Activated CD4-positive, alpha-beta memory T cell treated with anti-CD3 and anti-CD28 coated beads for 36 hours (primary cell): ENCODE measurements around the gene KPNA2. TPM values are rescaled to one million over a fixed set of nuclear protein-coding genes. Genes with fewer than 3 reads are reported as not detected.
"Not testable (repeated sequence)": the region's sequence is repeated elsewhere in the genome, so short reads cannot be mapped to it uniquely, and the experiment has no call there.

ENCODE experiments used
- CTCF ChIA-PET: fragments of 350-600 bp; sonication (Branson Sonifier 250); formaldehyde crosslinking; loops from one replicate; lab custom pipeline; 2021; ENCODE audit warnings: antibody characterized with exemption, inconsistent platforms; lab: Charles Lee
- POLR2A ChIA-PET: fragments of 350-600 bp; sonication (Branson Sonifier 250); formaldehyde crosslinking; loops from one replicate; lab custom pipeline; 2021; ENCODE audit warnings: antibody characterized with exemption; lab: Charles Lee
- DNase-seq: peaks from one replicate; pipeline ENCODE4 v3.0.0-alpha.2; 2020
- H3K27ac Mint-ChIP-seq: one replicate; pipeline ENCODE4 v1.8.0; 2021; ENCODE audit warnings: mixed read lengths
- H3K27me3 Mint-ChIP-seq: one replicate; pipeline ENCODE4 v1.8.0; 2021; ENCODE audit warnings: mixed read lengths
- H3K36me3 Mint-ChIP-seq: one replicate; pipeline ENCODE4 v1.8.0; 2021; ENCODE audit warnings: mixed read lengths
- H3K4me1 Mint-ChIP-seq: one replicate; pipeline ENCODE4 v1.8.0; 2021; ENCODE audit warnings: low read depth, mixed read lengths
- H3K4me3 Mint-ChIP-seq: one replicate; pipeline ENCODE4 v1.8.0; 2021; ENCODE audit warnings: mild to moderate bottlenecking, mixed read lengths
- H3K9me3 Mint-ChIP-seq: one replicate; pipeline ENCODE4 v1.8.0; 2021; ENCODE audit warnings: mixed read lengths
- intact Hi-C: fragments of 100-400 bp; cut with micrococcal nuclease; formaldehyde crosslinking; loops from one replicate; pipeline ENCODE4 v1.15.1; 2023
- total RNA-seq, 2 experiments: library from RNA; stranded (reverse); gene quantifications; one replicate each; pipeline ENCODE4 v1.2.3, GENCODE V29; 2021

Gene KPNA2
- total RNA-seq, 2 experiments from 2014 or later = 225 to 229 TPM

DNA sequence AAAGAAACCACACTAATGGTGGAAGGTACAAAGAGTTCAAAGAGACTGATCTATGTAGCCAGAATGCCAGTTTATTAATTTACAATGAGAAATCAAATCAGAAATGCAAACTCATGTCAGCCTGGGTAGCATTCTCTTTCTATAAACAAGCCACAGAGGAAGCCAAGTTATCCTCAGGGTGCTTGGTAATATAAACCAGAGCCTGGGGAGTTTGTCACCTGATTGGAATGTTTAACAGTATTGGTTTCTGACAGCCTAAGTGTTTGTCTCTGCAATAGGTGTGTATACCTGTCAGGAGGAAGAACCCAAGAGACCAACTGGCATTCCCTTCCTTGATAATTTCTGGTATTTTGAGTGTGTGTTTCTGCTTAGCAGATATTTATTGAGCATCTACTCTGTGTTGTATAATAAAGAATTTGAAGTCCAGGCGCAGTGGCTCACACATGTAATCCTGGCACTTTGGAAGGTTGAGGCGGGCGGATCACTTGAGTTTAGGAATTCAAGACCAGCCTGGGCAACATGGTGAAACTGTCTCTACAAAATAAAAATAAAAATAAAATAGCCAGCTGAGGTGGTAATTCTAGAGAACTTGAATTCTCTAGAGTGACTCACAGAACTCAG, 36.1 kb upstream of the KPNA2 start:
- POLR2A ChIA-PET = no interaction called here
- intact Hi-C loops = loop anchor here (5.0 kb wide), 1 partner anchor 208 kb away; no protein-coding TSS in a partner anchor
- Mint-ChIP-seq H3K27ac (no peak overlapping the region), H3K27me3 (no peaks in the 10 kb centered on the region), H3K4me1 (peaks cover 23% of the 10 kb centered on the region), H3K4me3 (no peak overlapping the region), H3K9me3 (no peaks in the 10 kb centered on the region), H3K36me3 (no peaks in the 10 kb centered on the region)
- CTCF ChIA-PET = no interaction called here
- no peak for DNase-seq

DNA sequence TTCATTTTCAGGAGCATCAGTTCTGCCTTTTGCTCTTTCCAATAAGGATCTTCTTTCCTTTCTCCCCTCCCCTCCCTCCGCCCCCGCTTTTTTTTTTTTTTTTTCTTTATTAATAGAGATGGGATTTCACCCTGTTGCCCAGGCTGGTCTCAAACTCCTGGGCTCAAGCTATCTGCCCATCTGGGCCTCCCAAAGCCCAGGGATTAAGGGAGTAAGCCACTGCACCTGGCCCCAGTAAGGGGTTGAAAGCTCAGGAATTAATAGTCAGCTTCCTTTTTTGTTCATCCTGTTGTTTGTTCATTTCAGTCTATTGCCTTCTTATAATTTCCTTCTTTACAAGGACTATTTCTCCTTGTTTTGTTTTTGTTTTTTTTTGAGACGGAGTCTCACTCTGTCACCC, 31.3 kb upstream of the KPNA2 start:
- H3K4me3 Mint-ChIP-seq = no peak overlapping the region
- ChIA-PET POLR2A (no interaction called here), CTCF (no interaction called here)
- no peaks in the 10 kb centered on the region for H3K36me3 Mint-ChIP-seq
- H3K9me3 Mint-ChIP-seq = no peaks in the 10 kb centered on the region
- intact Hi-C loops = no loop called here
- H3K27me3 Mint-ChIP-seq = peaks cover 2% of the 10 kb centered on the region
- H3K4me1 Mint-ChIP-seq = no peaks in the 10 kb centered on the region
- H3K27ac Mint-ChIP-seq = no peak overlapping the region
- DNase-seq = no peak

DNA sequence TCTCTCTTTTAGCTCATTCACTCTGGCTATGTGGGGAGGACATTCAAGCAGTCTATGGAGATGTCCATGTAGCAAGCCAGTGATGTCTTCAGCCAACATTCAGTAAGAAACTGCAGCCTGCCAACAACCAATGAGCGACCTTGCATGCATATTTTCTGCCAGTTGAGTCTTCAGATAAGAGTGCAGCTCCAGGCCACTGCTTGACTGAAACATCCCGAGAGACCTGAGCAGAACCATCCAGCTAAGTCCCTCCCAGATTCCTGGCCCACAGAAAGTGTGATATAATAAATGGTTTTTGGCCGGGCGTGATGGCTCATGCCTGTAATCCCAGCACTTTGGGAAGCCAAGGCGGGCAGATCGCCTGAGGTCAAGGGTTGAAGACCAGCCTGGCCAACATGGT, 28.7 kb upstream of the KPNA2 start:
- no peaks in the 10 kb centered on the region for H3K9me3 Mint-ChIP-seq
- intact Hi-C loops = no loop called here

DNA sequence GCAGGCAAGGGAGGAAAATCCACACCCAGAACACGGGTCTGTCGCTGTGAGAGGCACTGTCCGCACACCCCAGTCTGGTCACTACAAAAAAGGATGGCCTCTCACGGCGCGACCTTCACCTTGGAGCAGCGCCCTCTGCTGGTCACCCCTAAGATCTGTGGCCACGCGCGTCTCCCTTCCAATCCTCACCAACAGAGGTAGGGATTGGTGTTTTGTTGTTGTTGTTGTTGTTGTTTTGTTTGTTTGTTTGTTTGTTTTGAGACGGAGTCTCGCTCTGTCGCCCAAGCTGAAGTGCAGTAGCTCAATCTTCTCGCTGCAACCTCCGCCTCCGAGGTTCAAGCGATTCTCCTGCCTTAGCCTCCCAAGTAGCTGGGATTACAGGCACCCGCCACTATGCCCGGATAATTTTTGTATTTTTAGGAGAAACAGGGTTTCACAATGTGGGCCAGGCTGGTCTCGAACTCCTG, 24.3 kb upstream of the KPNA2 start:
- peak overlapping the region; percentile 58 for H3K4me3 Mint-ChIP-seq
- peaks cover 5% of the 10 kb centered on the region for H3K4me1 Mint-ChIP-seq
- H3K27me3 Mint-ChIP-seq = peaks cover 2% of the 10 kb centered on the region
- H3K27ac Mint-ChIP-seq = no peak overlapping the region
- CTCF ChIA-PET = interaction anchor here (0.8 to 4.1 kb wide), 11 partner anchors 8 to 419 kb away, joined by 3 to 21 read pairs (median 4); partner anchors contain the start of gene C17orf58
- H3K9me3 Mint-ChIP-seq = no peaks in the 10 kb centered on the region
- peak; percentile 80 for DNase-seq
- no peaks in the 10 kb centered on the region for H3K36me3 Mint-ChIP-seq
- POLR2A ChIA-PET = interaction anchor here (1.0 kb wide), 1 partner anchor 15 kb away, joined by 3 read pairs; the partner anchor contains the start of gene C17orf58
- intact Hi-C loops = loop anchor here (1.0 to 5.0 kb wide), 2 partner anchors 15 to 49 kb away; partner anchors contain the start of gene C17orf58

More for the DNA sequence above, 28.7 kb upstream of the KPNA2 start:
- ChIA-PET POLR2A (interaction anchor here (1.0 kb wide), 1 partner anchor 13 kb away, joined by 3 read pairs; no protein-coding TSS in a partner anchor), CTCF (interaction anchor here (1.0 kb wide), 1 partner anchor 13 kb away, joined by 6 read pairs; no protein-coding TSS in a partner anchor)
- Mint-ChIP-seq H3K4me3 (no peak overlapping the region), H3K27me3 (peaks cover 2% of the 10 kb centered on the region), H3K4me1 (peaks cover 5% of the 10 kb centered on the region), H3K36me3 (no peaks in the 10 kb centered on the region), H3K27ac (no peak overlapping the region)
- no peak for DNase-seq

DNA sequence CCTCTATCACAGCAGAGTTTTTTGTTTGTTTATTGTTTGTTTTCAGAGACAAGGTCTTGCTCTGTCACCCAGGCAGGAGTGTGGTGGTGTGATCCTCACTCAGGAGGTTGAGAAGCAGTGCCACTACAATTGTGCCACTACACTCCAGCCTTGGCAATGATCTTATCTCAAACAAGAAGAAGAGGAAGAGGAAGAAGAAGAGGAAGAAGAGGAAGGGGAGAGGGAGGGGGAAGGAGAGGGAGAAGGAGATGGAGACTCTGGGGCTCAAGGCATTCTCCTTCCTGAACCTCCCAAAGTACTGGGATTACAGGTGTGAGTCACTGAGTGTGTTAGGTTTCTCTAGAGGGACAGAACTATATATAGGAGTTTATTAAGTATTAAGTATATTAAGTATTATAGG, 22.1 kb upstream of the KPNA2 start:
- no peak overlapping the region for H3K27ac Mint-ChIP-seq
- DNase-seq = no peak
- ChIA-PET CTCF (no interaction called here), POLR2A (no interaction called here)
- peaks cover 2% of the 10 kb centered on the region for H3K27me3 Mint-ChIP-seq
- peaks cover 5% of the 10 kb centered on the region for H3K4me1 Mint-ChIP-seq
- H3K36me3 Mint-ChIP-seq = no peaks in the 10 kb centered on the region
- H3K4me3 Mint-ChIP-seq = no peak overlapping the region
- H3K9me3 Mint-ChIP-seq = no peaks in the 10 kb centered on the region
- intact Hi-C loops = loop anchor here (5.0 kb wide), 1 partner anchor 51 kb away; no protein-coding TSS in a partner anchor

DNA sequence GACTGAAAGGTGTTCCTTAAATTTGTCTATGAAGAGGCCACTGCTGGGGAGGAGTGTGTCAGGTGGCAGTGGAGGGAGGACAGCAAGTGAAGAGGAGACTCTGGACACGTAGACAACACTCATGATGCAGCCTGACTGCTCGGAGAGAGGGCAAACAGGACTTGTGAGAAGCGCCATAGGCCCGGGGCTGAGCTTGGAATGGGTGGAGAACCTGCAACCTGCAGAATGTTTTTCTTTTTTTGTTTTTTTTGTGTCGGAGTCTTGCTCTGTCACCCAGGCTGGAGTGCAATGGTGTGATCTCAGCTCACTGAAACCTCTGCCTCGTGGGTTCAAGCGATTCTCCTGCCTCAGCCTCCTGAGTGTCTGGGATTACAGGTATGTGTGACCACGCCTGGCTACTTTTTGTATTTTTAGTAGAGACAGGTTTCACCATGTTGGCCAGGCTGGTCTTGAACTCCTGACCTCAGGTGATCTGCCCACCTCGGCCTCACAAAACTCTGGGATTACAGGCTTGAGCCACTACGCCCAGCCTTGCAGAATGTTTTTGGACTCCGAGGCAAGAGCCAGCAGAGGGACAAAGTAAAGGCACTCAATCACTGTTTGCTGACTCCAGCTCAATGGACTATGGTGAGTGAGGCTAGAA, 20.3 kb upstream of the KPNA2 start:
- CTCF ChIA-PET = interaction anchor here (1.2 kb wide), 1 partner anchor 19 kb away, joined by 5 read pairs; the partner anchor contains the start of gene C17orf58
- no peak overlapping the region for H3K4me3 Mint-ChIP-seq
- peaks cover 2% of the 10 kb centered on the region for H3K9me3 Mint-ChIP-seq
- POLR2A ChIA-PET = no interaction called here
- DNase-seq = no peak
- peaks cover 4% of the 10 kb centered on the region for H3K36me3 Mint-ChIP-seq
- H3K27me3 Mint-ChIP-seq = peaks cover 2% of the 10 kb centered on the region
- peaks cover 9% of the 10 kb centered on the region for H3K4me1 Mint-ChIP-seq
- intact Hi-C loops = no loop called here
- no peak overlapping the region for H3K27ac Mint-ChIP-seq

DNA sequence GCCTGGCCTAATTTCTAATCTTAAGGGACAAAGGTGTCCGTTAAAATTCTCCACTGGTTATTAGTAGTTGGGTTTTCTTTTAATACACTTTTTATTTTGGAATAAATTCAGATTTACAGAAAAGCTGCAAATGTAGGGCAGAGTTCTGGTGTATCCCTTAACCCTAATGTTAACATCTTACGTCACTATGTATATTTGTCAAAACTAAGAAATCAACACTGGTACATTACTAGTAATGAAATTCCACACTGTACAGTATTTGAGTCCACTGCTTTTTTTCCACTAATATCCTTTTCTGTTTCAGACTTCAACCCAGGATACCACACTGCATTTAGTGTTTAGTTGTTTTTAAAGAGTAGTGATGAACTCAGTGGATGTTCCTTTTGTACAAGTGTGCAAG, 18.7 kb upstream of the KPNA2 start:
- intact Hi-C loops = no loop called here
- Mint-ChIP-seq H3K27ac (no peak overlapping the region), H3K36me3 (peaks cover 4% of the 10 kb centered on the region), H3K4me3 (no peak overlapping the region), H3K27me3 (peaks cover 2% of the 10 kb centered on the region), H3K9me3 (peaks cover 2% of the 10 kb centered on the region), H3K4me1 (peaks cover 9% of the 10 kb centered on the region)
- no peak for DNase-seq
- CTCF ChIA-PET = interaction anchor here (1.0 kb wide), 1 partner anchor 20 kb away, joined by 3 read pairs; no protein-coding TSS in a partner anchor
- POLR2A ChIA-PET = no interaction called here

DNA sequence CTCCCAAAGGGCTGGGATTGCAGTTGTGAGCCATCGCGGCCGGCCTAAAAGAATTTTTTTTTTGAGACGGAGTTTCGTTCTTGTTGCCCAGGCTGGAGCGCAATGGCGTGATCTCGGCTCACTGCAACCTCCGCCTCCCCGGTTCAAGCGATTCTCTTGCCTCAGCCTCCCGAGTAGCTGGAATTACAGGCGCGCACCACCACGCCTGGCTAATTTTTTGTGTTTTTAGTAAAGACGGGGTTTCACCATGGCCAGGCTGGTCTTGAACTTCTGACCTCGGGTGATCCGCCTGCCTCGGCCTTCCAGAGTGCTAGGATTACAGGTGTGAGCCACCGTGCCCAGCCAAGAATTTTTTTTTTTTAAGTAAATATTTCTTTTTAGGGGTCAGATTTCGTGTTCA, 17.0 kb upstream of the KPNA2 start:
- CTCF ChIA-PET = interaction anchor here (1.4 kb wide), 1 partner anchor 75 kb away, joined by 4 read pairs; no protein-coding TSS in a partner anchor
- not testable (repeated sequence) for H3K4me1 Mint-ChIP-seq

DNA sequence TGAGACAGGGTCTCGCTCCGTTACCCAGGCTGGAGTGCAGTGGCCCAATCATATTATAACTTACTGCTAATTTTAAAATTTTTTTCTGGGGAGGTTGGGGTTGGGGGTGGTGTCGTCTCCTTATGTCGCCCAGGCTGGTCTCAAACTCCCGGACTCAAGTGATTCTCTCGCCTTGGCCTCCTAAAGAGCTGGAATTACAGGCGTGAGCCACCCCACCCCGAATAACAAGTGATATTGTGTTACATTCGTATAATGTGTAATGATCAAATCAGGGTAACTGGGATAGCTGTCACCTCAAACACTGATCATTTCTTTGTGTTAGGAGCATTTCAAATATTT, 16.2 kb upstream of the KPNA2 start:
- no peak for DNase-seq
- H3K9me3 Mint-ChIP-seq = peaks cover 2% of the 10 kb centered on the region
- intact Hi-C loops = loop anchor here (1.0 kb wide), 1 partner anchor 24 kb away; no protein-coding TSS in a partner anchor
- CTCF ChIA-PET = interaction anchor here (0.6 to 1.7 kb wide), 9 partner anchors 9 to 76 kb away, joined by 3 to 16 read pairs (median 5); partner anchors contain the start of gene C17orf58
- POLR2A ChIA-PET = interaction anchor here (0.6 to 1.9 kb wide), 5 partner anchors 11 to 141 kb away, joined by 3 to 21 read pairs (median 4); partner anchors contain the start of genes C17orf58 and KPNA2
- peaks cover 4% of the 10 kb centered on the region for H3K36me3 Mint-ChIP-seq
- peaks cover 9% of the 10 kb centered on the region for H3K4me1 Mint-ChIP-seq
- H3K27me3 Mint-ChIP-seq = peaks cover 2% of the 10 kb centered on the region
- peak overlapping the region; percentile 86 for H3K4me3 Mint-ChIP-seq
- peak overlapping the region; percentile 75 for H3K27ac Mint-ChIP-seq

More for the DNA sequence above, 17.0 kb upstream of the KPNA2 start:
- POLR2A ChIA-PET, H3K27me3 Mint-ChIP-seq, H3K27ac Mint-ChIP-seq, intact Hi-C loops, H3K9me3 Mint-ChIP-seq, H3K4me3 Mint-ChIP-seq, DNase-seq, H3K36me3 Mint-ChIP-seq: not testable (repeated sequence)

DNA sequence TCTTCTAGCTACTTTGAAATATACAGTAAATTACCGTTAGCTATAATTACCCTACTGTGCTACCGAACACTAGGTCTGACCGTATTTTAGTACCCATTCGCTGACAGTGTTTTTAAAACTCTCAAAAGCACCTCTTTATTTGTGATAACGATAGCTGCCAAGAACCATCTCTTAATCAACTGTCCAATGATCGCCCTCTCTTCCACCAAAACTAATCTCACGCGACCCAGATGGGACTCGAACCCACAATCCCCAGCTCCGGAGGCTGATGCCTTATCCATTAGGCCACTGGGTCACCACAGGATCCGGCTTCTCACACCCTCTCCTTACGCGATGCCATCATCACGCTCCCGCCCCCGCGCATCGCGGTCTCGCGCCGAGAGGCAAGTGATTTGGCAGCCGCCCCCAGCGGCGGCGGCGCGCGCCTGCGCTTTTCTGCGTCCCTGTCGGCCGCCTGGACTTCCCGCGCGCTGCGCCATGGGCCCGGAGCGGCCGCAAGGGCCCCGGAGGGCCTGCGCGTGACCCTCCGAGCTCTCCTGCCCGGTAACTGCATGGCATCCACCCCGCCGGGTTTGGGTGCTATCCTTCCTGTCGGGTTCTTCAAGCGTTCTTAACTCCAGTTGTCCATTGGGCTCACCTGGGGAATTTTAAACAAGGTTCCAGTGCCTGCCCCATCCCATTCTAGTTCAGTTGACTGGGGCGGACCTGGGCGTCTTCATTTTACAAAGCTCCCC, 15.7 kb upstream of the KPNA2 start:
- peaks cover 2% of the 10 kb centered on the region for H3K27me3 Mint-ChIP-seq
- intact Hi-C loops = loop anchor here (1.0 kb wide), 2 partner anchors 15 to 25 kb away; partner anchors contain the start of gene KPNA2
- H3K9me3 Mint-ChIP-seq = peaks cover 2% of the 10 kb centered on the region
- peak overlapping the region; percentile 86 for H3K4me3 Mint-ChIP-seq
- peaks cover 4% of the 10 kb centered on the region for H3K36me3 Mint-ChIP-seq
- peak; percentile 99 for DNase-seq
- H3K4me1 Mint-ChIP-seq = peaks cover 9% of the 10 kb centered on the region
- ChIA-PET POLR2A (interaction anchor here (0.6 to 1.9 kb wide), 7 partner anchors 10 to 442 kb away, joined by 3 to 21 read pairs (median 4); partner anchors contain the start of genes C17orf58 and KPNA2), CTCF (interaction anchor here (0.6 to 1.7 kb wide), 9 partner anchors 9 to 77 kb away, joined by 3 to 16 read pairs (median 5); partner anchors contain the start of gene C17orf58)
- H3K27ac Mint-ChIP-seq = peak overlapping the region; percentile 75

DNA sequence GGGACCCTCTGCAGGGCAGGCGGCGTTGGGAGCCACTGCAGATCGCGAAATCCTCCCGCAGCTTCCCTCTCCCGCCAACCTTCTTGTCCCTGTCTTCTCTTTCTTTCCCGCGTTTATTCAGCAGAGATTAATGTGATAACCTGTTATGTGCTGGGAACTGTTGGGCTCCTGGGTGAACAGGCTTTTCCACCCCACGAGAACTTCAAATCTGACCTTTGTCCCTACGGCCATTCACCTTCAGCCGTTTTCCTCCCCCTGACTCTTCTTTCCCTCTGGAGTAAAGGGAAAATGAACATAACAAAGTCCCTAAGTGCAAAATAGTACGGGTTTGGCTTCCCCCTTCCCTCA, 15.2 kb upstream of the KPNA2 start:
- DNase-seq = no peak
- H3K9me3 Mint-ChIP-seq = peaks cover 2% of the 10 kb centered on the region
- H3K4me1 Mint-ChIP-seq = peaks cover 9% of the 10 kb centered on the region
- intact Hi-C loops = loop anchor here (1.0 kb wide), 1 partner anchor 15 kb away; the partner anchor contains the start of gene KPNA2
- peak overlapping the region; percentile 86 for H3K4me3 Mint-ChIP-seq
- H3K27me3 Mint-ChIP-seq = peaks cover 2% of the 10 kb centered on the region
- POLR2A ChIA-PET = interaction anchor here (1.0 to 1.9 kb wide), 5 partner anchors 16 to 442 kb away, joined by 3 to 21 read pairs (median 6); partner anchors contain the start of genes C17orf58 and KPNA2
- H3K27ac Mint-ChIP-seq = peak overlapping the region; percentile 75
- peaks cover 4% of the 10 kb centered on the region for H3K36me3 Mint-ChIP-seq
- CTCF ChIA-PET = interaction anchor here (1.0 to 1.7 kb wide), 6 partner anchors 10 to 58 kb away, joined by 3 to 16 read pairs (median 5); partner anchors contain the start of gene C17orf58
